ENCODE measurements around the gene TBX18.

GRCh38 chr6:84743616-84744015 lies 20.8 kb downstream of the TBX18 start:
- TF ChIP-seq, protein P1, sequence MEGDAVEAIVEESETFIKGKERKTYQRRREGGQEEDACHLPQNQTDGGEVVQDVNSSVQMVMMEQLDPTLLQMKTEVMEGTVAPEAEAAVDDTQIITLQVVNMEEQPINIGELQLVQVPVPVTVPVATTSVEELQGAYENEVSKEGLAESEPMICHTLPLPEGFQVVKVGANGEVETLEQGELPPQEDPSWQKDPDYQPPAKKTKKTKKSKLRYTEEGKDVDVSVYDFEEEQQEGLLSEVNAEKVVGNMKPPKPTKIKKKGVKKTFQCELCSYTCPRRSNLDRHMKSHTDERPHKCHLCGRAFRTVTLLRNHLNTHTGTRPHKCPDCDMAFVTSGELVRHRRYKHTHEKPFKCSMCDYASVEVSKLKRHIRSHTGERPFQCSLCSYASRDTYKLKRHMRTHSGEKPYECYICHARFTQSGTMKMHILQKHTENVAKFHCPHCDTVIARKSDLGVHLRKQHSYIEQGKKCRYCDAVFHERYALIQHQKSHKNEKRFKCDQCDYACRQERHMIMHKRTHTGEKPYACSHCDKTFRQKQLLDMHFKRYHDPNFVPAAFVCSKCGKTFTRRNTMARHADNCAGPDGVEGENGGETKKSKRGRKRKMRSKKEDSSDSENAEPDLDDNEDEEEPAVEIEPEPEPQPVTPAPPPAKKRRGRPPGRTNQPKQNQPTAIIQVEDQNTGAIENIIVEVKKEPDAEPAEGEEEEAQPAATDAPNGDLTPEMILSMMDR (IDR thresholded peaks at IDR 0.05), result no peak
- no peak for TF ChIP-seq POLR2A (IDR thresholded peaks at IDR 0.05)

All from adrenal gland (tissue), 5 donors.